Keratinocyte (primary cell): Measurements from ENCODE around the gene AHRR. TPM values are rescaled to one million over a fixed set of nuclear protein-coding genes. Genes with fewer than 3 reads are reported as not detected.

Experiments used
- DNase-seq: peaks from one replicate; pipeline ENCODE4 v3.0.0-alpha.2; 2011; ENCODE audit warnings: low read depth, missing footprints, low spot score
- FAIRE-seq: peaks from 2 replicates; lab custom pipeline; 2011; peaks lifted over from hg19 to GRCh38; lab: Jason Lieb, UNC
- H2AFZ ChIP-seq: 2 replicates; pipeline ENCODE4 v1.6.0; 2012; ENCODE audit warnings: low read length, control low read depth, inconsistent platforms; ENCODE audit not compliant: control insufficient read depth
- H3K27ac ChIP-seq: 2 replicates; pipeline ENCODE4 v1.5.1; 2011; ENCODE audit warnings: low read length; ENCODE audit not compliant: control insufficient read depth, insufficient read depth
- H3K27me3 ChIP-seq: 3 replicates; pipeline ENCODE4 v1.6.0; 2011; ENCODE audit warnings: low read length; ENCODE audit not compliant: control insufficient read depth, insufficient read depth; ENCODE audit errors: extremely low read depth
- H3K36me3 ChIP-seq, 2 experiments: 2 replicates in 1 of 2; 3 replicates in 1 of 2; pipeline ENCODE4 v1.5.1; 2011; ENCODE audit warnings: low read length in 2 of 2, mild to moderate bottlenecking in 1 of 2; ENCODE audit not compliant: control insufficient read depth in 2 of 2, insufficient read depth in 2 of 2; ENCODE audit errors: extremely low read depth in 1 of 2
- H3K4me1 ChIP-seq: 3 replicates; pipeline ENCODE4 v1.5.1; 2011; ENCODE audit warnings: low read length; ENCODE audit not compliant: control insufficient read depth, insufficient read depth; ENCODE audit errors: extremely low read depth
- H3K4me2 ChIP-seq: 3 replicates; pipeline ENCODE4 v1.6.0; 2011; ENCODE audit warnings: low read depth, low read length; ENCODE audit not compliant: control insufficient read depth, insufficient read depth; ENCODE audit errors: extremely low read depth
- H3K4me3 ChIP-seq, 3 experiments: fragments of 200-600 bp in 1 of 3; sonication (generic) in 1 of 3; 2 replicates in 2 of 3; 3 replicates in 1 of 3; pipeline ENCODE4 v1.5.1; 2011 to 2016; ENCODE audit warnings: low read length in 3 of 3, mild to moderate bottlenecking in 3 of 3, control low read depth in 2 of 3, inconsistent platforms in 1 of 3, low read depth in 1 of 3, mixed read lengths in 1 of 3, mixed run types in 1 of 3, moderate library complexity in 1 of 3; ENCODE audit not compliant: control insufficient read depth in 2 of 3, insufficient read depth in 2 of 3; ENCODE audit errors: extremely low read depth in 1 of 3
- H3K79me2 ChIP-seq: 2 replicates; pipeline ENCODE4 v1.6.0; 2012; ENCODE audit warnings: low read length; ENCODE audit not compliant: control insufficient read depth, insufficient read depth
- H3K9ac ChIP-seq: 3 replicates; pipeline ENCODE4 v1.6.0; 2011; ENCODE audit warnings: low read length; ENCODE audit not compliant: control insufficient read depth, insufficient read depth; ENCODE audit errors: extremely low read depth
- H3K9me1 ChIP-seq: 3 replicates; pipeline ENCODE4 v1.6.0; 2011; ENCODE audit warnings: low read length; ENCODE audit not compliant: control insufficient read depth, insufficient read depth; ENCODE audit errors: extremely low read depth
- H3K9me3 ChIP-seq: 2 replicates; pipeline ENCODE4 v1.5.1; 2012; ENCODE audit warnings: low read depth, low read length; ENCODE audit not compliant: control insufficient read depth
- H4K20me1 ChIP-seq: 3 replicates; pipeline ENCODE4 v1.6.0; 2011; ENCODE audit warnings: low read length; ENCODE audit not compliant: control insufficient read depth, insufficient read depth; ENCODE audit errors: extremely low read depth
- CTCF ChIP-seq, 3 experiments: IDR thresholded peaks in 1 of 3; conservative IDR thresholded peaks in 1 of 3; optimal IDR thresholded peaks in 1 of 3; 2 replicates in 2 of 3; 3 replicates in 1 of 3; pipeline versions ENCODE3 to v1.5.1; 2011; ENCODE audit warnings: low read length in 3 of 3, mild to moderate bottlenecking in 3 of 3, moderate library complexity in 2 of 3, control low read depth in 1 of 3, inconsistent platforms in 1 of 3; ENCODE audit not compliant: insufficient read depth in 2 of 3; ENCODE audit errors: extremely low read depth in 1 of 3
- EZH2 ChIP-seq: IDR thresholded peaks from one replicate; pipeline ENCODE4 v1.6.1; 2012; ENCODE audit warnings: inconsistent platforms, mild to moderate bottlenecking, low read length, moderate library complexity
- dilution Hi-C: fragments of 300-500 bp; cut with MboI; formaldehyde crosslinking; loops from one replicate; pipeline ENCODE4 v1.7.0; 2020; ENCODE audit warnings: low sequenced_read_pairs; ENCODE audit not compliant: extremely low pct_ligation_motif_present
- polyA plus RNA-seq, 5 experiments: library from polyadenylated mRNA; depleted of rRNA in 3 of 5; stranded (reverse) in 3 of 5; stranded (forward) in 1 of 5; unstranded in 1 of 5; fragments of >200 nt; gene quantifications; 1 replicate in 1 of 5; 2 replicates in 3 of 5; 3 replicates in 1 of 5; pipeline versions ENCODE4 v1.2.1 to v1.2.3, GENCODE V29; 2011 to 2012; ENCODE audit warnings: missing spikeins in 2 of 5, low read depth in 1 of 5, low replicate concordance in 1 of 5

The AHRR gene
- polyA plus RNA-seq, 1 donor (not counting 4 experiments of a cell fraction or from before 2014, with no cell fraction given): 0.24 TPM

GRCh38 chr5:329768-330167 is 8.3 kb downstream of the AHRR start:
- Histone ChIP-seq H3K27ac (no peak overlapping the region), H3K4me2 (no peak overlapping the region)

GRCh38 chr5:332843-333242 is 11.3 kb downstream of the AHRR start:
- no peaks in the 10 kb centered on the region for H3K9me3 ChIP-seq
- no peak overlapping the region for H3K27ac ChIP-seq
- no peaks in the 10 kb centered on the region for H4K20me1 ChIP-seq
- no peak overlapping the region for H3K4me2 ChIP-seq
- no peaks in the 10 kb centered on the region for H3K9me1 ChIP-seq
- no peak overlapping the region for H3K9ac ChIP-seq
- H3K4me1 ChIP-seq: peaks cover 4% of the 10 kb centered on the region
- no peak for DNase-seq
- H3K36me3 ChIP-seq: no peaks in the 10 kb centered on the region
- no peaks in the 10 kb centered on the region for H3K27me3 ChIP-seq
- dilution Hi-C loops: no loop called here
- H3K4me3 ChIP-seq: no peak overlapping the region
- no peaks in the 10 kb centered on the region for H3K79me2 ChIP-seq
- FAIRE-seq: no peak
- TF ChIP-seq EZH2: no peak
- no peak for TF ChIP-seq CTCF (optimal IDR thresholded peaks at IDR 0.05 in 1 of 3, IDR thresholded peaks at IDR 0.05 in 1 of 3, conservative IDR thresholded peaks at IDR 0.05 in 1 of 3; ENCODE audit: extremely low read depth in 1 of 3, insufficient read depth in 2 of 3, low read length in 3 of 3)
- H2AFZ ChIP-seq: no peak overlapping the region

More at GRCh38 chr5:329768-330167, 8.3 kb downstream of the AHRR start:
- H3K4me3 ChIP-seq: no peak overlapping the region
- no peaks in the 10 kb centered on the region for H3K27me3 ChIP-seq
- H3K9ac ChIP-seq: no peak overlapping the region
- no peaks in the 10 kb centered on the region for H3K79me2 ChIP-seq
- no peaks in the 10 kb centered on the region for H3K36me3 ChIP-seq
- H3K4me1 ChIP-seq: peaks cover 4% of the 10 kb centered on the region
- no peaks in the 10 kb centered on the region for H4K20me1 ChIP-seq
- dilution Hi-C loops: no loop called here
- TF ChIP-seq CTCF (optimal IDR thresholded peaks at IDR 0.05 in 1 of 3, IDR thresholded peaks at IDR 0.05 in 1 of 3, conservative IDR thresholded peaks at IDR 0.05 in 1 of 3; ENCODE audit: extremely low read depth in 1 of 3, insufficient read depth in 2 of 3, low read length in 3 of 3) (no peak), EZH2 (no peak)
- H2AFZ ChIP-seq: no peak overlapping the region
- no peaks in the 10 kb centered on the region for H3K9me1 ChIP-seq
- DNase-seq (no peak), FAIRE-seq (no peak)
- no peaks in the 10 kb centered on the region for H3K9me3 ChIP-seq
